8988T (cell line): Measurements from ENCODE around the gene NUPR1.
"Not testable (repeated sequence)": the region's sequence is repeated elsewhere in the genome, so short reads cannot be mapped to it uniquely, and the experiment has no call there.

ENCODE experiments used
- DNase-seq: peaks from one replicate; pipeline ENCODE4 v3.0.0; 2011

NUPR1 gene, protein sequence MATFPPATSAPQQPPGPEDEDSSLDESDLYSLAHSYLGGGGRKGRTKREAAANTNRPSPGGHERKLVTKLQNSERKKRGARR

GRCh38 chr16:28538733-28539596 lies at the start of gene NUPR1:
TSS of gene NUPR1 (minus strand) at chr16:28538974. CDS start at chr16:28538907, 67 bp downstream.
- no peak for DNase-seq

DNA sequence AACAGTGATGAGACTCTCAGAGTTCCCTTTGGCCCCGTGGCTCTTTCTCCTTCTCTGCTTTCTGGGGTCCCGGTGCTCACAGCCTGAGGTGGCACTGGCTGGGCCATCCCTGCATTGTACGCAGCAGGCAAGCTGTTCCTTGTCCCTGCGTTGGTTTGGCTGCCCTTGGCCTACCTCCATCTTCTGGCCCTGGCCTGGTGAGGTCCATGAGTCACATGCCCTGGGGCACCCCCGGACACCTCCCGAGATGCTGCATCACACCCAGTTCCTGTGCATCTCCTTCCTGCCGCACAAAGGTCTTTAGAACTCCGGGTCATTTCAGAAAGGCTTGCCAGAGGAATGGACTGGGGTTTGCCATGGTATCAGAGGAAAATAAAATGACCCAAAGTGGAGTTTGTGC lies 48.6 kb upstream of the NUPR1 start:
- no peak for DNase-seq

GRCh38 chr16:28586466-28586865 lies 47.7 kb upstream of the NUPR1 start:
- DNase-seq = no peak

DNA sequence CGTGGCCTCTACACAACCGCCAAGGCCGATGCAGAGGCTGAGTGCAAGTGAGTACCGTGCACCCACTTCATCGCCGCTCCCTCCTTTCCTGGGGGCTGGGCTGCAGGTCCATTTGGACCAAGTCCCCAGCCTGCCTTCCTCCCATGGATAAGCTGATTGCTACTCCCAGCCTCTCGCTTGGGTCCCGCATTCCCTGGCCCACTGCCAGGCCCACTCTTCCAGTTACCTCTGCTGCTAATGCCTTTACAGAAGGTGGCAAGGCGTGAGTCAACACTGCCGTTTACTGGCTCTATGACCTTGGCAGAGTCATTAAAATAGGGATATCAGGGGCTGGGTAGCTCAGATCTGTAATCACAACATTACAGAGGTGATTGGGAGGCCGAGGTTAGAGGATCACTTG lies 46.9 kb upstream of the NUPR1 start:
- DNase-seq = no peak

GRCh38 chr16:28580726-28581315 lies 42.0 kb upstream of the NUPR1 start:
- no peak for DNase-seq

- no peak for DNase-seq
Observed at GRCh38 chr16:28575446-28576109, 36.8 kb upstream of the NUPR1 start.

DNA sequence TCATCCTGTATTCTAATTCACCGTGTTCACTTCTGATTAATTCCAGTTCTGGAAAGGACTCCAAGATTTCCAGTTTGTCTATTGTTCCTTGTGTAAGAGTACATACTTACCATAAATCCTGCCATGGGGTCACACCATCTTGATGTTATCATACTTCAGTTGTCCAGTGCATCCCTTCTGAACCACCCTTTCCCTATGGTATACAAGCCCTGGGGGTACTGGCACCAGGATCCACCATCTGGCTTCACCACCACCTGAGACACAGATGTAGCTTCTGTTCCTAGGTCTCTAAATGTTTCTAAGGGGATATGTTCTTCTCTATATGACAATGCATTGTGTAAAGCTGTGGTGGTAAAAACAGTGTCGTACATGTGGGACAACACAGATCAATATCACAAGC lies 36.2 kb upstream of the NUPR1 start:
- no peak for DNase-seq

- no peak for DNase-seq
Observed at GRCh38 chr16:28573738-28574718, 35.3 kb upstream of the NUPR1 start.

- DNase-seq = no peak
Observed at GRCh38 chr16:28572696-28573510, 34.1 kb upstream of the NUPR1 start.

DNA sequence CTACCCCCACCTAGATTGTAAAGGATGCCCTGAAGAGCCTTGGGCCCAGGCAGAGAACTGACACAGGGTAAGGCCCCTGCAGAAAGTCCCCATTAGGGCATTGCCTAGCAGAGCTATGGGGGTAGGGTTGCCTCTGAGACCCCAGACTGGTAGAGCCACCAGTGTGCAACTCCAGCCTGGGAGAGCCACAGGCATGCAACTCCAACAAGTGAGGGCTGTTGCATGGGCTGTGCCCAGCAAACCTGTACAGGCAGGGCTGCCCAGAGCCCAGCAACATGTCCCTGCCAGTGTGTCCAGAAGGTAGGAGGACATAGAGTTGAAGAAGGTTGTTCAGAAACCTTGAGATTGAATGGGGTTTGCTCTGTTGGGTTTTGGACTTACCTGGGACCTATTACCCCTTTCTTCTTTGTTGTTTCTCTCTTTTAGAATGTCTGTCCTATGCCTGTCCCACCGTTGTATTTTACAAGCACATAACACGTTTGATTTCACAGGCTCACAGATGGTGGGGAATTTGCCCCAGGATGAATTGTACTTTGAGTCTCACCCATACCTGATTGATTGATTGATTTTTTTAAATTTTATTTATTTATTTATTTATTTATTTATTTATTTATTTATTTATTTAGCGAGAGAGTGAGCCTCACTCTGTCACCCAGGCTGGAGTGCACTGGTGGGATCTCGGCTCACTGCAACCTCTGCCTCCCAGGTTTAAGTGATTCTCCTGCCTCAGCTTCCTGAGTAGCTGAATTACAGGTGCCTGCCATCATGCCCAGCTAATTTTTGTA lies 31.4 kb upstream of the NUPR1 start:
- no peak for DNase-seq

DNA sequence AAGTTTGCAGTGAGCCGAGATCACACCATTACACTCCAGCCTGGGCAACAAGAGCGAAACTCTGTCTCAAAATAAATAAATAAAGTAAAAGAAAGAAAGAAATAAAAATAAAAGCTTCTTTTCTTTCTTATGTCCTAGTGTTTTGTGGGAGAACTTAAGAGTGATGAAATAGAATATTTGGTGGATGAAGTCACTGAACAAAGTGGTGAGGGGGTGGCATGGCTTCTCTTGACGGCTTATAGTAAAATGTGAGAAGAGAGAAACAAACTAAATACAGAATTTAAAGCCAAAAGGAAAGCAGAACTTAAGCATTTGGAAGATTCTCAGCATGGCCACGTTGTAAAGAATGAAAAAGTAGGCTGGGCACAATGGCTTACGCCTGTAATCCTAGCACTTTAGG lies 30.2 kb upstream of the NUPR1 start:
- DNase-seq = no peak

DNA sequence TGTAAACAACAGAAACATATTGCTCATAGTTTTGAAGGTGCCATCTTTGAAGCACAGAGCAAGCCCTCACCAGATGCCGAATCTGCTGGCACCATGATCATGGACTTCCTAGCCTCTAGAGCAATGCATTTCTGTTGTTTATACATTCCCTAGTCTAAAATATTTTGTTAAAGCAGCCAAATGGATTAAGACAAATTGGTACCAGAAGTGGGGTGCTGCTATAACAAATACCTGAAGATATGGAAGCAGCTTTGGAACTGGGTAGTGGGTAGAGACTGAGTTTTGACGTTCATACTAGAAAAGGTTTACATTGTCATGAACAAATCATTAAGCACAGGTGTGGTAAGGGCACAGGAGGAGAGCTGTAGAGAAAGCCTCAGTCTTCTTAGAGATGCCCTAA lies 28.5 kb upstream of the NUPR1 start:
- no peak for DNase-seq

DNA sequence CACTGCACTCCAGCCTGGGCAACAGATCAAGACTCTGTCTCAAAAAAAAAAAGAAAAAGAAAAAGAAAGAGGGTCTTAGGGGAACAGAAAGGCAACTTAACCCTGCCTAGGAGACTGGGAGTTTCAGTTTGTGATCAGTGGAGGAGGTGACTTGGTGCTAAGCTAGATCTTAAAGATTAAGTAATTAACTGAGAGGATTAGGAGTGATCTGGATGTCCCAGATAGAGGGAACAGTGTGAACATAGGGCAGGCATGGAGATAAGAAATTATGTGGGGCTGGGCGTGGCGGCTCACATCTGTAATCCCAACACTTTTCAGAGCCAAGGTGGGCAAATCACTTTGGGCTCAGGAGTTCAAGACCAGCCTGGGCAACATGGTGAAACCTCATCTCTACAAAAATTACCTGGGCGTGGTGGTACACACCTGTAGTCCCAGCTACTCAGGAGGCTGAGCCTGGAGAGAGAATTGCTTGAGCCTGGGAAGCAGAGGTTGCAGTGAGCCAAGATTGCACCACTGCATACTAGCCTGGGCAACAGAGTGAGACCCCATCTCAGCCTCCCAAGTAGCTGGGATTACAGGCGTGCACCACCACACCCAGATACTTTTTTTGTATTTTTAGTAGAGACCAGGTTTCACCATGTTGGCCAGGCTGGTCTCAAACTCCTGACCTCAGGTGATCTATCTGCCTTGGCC lies 27.6 kb upstream of the NUPR1 start:
- DNase-seq = not testable (repeated sequence)

- DNase-seq = no peak
Observed at GRCh38 chr16:28563218-28563617, 24.4 kb upstream of the NUPR1 start.

GRCh38 chr16:28562199-28562598 lies 23.4 kb upstream of the NUPR1 start:
- DNase-seq = no peak

- DNase-seq = no peak
Observed at GRCh38 chr16:28561557-28562187, 22.9 kb upstream of the NUPR1 start.

- no peak for DNase-seq
Observed at GRCh38 chr16:28558456-28558855, 19.7 kb upstream of the NUPR1 start.

DNA sequence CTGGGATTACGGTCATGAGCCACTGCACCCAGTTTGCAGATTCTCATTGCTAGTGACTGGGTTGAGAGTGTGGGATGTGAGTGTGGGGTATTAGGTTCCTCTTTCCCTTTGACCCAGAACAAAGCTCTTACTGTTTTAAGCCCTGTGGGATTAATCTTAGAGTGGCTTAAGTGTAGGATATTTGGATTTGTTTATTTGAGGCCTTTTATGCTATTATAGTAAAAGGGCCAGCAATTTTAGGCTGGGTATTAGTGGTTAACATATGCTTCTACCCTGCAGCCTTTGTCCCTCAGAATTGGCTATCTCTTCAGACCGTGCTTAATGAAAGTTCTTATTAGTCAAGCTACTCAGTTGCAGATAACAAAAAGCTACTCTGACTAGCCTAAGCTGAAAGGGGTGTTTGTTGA lies 18.1 kb upstream of the NUPR1 start:
- DNase-seq = no peak

DNA sequence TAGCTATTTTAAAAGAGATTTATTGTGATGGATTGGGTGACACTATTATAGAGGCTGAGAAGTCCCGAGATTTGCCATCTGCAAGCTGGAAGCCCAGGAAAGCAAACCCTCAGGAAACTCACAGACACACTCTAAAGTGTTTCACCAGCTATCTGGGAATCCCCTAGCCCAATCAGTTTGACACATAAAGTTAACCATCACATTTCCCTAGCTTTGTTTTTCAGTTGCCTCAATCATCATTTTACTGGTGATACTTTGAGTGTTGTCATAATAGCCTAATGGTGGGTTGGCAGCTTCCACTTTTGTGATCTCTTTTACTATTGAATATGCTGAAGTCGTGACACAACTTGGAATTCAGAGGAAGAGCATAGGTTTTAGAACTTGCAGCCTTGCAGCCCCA lies 16.8 kb upstream of the NUPR1 start:
- DNase-seq = no peak
